KG1 (cell line): ENCODE data around the gene ARHGAP10.
"Not testable (repeated sequence)": the region's sequence is repeated elsewhere in the genome, so short reads cannot be mapped to it uniquely, and the experiment has no call there.

Experiments
- DNase-seq: peaks from one replicate; lab custom pipeline; 2025; lab: John Stamatoyannopoulos, UW

The ARHGAP10 gene

DNA sequence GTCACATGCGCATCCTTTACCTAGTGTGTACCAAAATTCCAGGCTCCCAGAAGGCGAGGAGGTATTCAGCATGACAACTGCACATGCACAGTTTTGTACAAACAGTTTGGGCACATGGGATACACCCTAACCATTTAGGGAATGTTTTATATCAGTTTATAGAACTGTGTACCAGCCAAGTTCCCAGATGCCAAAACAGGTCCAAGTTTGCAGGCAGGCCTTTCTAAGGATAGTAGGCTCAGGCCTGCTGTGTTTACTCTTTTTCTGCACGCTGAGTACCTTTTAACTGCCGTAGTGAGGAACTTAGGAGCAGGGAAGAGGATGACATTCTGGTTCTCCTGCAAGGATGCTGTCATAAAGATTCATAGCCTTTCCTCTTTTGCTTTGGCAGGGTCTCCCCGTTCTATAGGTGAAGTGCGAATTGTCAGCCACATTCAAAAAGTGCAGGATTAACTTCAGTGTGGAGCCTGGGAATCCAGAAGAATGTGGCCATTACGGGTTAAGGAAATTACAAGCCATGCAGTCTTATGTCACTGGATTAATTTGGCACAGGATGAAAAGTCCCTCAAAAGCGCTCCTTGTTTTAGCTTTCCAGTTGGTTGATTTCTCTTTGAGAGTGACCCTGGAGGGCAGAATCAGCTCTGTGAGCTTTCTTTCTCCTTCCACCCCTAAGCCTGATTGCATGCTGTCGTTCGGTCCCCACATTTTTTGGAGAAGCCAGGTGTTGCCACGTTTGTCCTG is 259.8 kb downstream of the ARHGAP10 start:
- DNase-seq, result no peak

DNA sequence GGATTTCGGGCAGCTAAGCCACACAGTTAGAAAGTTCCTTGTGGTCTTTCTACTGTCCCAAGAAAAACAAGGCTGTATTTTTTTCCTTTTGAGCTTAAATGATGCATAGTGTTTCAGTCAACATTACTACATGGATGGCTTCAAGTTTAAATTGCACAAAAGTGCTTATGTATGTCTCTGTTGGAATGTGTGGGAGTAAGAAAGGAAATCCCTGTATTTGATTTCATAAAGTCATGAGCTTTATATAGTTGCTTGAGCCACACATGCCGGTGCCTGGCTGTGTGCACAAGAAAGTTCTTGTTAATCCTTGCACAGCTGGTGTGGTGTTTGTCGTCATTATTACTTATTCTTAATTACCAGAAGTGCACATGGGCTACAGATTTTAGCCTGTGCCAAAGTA is 262.2 kb downstream of the ARHGAP10 start:
- no peak for DNase-seq

- DNase-seq, result no peak
These were observed 262.9 kb downstream of the ARHGAP10 start for GRCh38 chr4:147994491-147995385.

DNA sequence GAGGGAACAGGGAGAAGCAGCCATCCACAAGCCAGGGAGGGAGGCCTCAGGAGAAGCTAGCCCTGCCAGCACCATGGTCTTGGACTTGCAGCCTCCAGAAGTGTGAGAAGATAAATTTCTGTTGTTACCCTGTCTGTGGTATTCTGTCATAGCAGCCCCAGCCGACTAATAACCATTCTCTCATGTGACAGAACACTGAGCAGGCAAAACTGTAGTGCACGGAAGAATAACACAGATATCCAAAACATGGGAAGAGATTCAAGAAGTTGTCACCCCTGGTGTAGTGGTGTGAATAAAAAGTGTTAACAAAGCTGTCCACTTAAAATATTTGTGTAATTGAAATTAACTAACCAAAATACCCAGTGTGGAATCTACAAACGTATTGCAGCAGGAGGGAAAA is 265.0 kb downstream of the ARHGAP10 start:
- DNase-seq, result no peak

- DNase-seq, result not testable (repeated sequence)
These were observed 268.1 kb downstream of the ARHGAP10 start for GRCh38 chr4:148000038-148000437.

DNA sequence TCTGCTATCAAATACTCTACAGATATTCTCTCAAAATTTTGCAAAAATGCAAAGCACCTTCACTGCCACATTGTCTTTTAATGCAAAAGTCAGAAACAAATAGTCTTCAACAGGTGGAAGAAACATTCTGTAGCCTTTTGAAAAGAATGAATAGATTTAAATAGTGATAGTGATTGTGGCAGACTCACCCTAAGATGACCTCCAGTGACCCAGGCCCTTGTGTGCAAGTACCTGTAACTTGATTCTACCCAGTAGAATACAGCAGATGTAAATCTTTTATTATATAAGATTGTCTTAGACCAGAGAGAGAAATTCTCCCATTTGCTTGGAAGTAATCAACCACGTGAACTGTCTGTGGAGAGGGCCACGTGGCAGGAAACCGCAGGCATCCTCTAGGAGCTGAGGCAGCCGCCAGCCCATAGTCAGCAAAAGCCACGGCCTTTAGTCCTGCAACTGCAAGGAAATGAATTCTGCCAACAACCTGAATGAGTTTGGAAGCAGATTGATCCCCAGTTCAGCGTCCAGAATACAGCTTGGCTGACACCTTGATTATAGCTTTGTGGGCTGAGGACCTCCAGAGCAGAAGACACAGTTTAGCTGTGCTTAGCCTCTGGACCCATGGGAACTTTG is 272.5 kb downstream of the ARHGAP10 start:
- DNase-seq, result no peak

GRCh38 chr4:148006001-148006400 is 274.1 kb downstream of the ARHGAP10 start:
- DNase-seq, result no peak

- no peak for DNase-seq
These were observed 275.4 kb downstream of the ARHGAP10 start for GRCh38 chr4:148007314-148007760.

- no peak for DNase-seq
These were observed 275.9 kb downstream of the ARHGAP10 start for GRCh38 chr4:148007792-148008191.

- DNase-seq, result no peak
These were observed 283.2 kb downstream of the ARHGAP10 start for GRCh38 chr4:148015058-148015457.

DNA sequence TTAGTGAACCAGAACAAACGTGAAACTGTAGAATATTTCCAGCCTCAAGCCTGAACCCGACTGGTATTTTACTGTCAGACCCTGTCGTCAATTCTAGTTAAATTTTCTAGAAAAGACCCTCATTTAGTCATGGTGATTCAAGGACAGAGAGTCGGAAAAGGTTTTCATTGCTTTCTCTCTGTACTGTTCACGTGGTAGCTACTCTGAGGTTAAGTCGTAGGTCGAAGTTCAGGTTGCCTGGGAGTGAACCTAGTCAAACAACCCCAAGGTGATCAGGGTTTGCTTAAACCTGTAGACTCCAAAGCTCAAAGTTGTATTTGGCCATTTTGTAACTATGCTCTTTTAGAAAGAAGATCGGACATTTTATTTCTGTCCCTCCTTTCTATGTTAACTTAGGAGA is 283.6 kb downstream of the ARHGAP10 start:
- no peak for DNase-seq

- no peak for DNase-seq
These were observed 284.3 kb downstream of the ARHGAP10 start for GRCh38 chr4:148016063-148016637.

DNA sequence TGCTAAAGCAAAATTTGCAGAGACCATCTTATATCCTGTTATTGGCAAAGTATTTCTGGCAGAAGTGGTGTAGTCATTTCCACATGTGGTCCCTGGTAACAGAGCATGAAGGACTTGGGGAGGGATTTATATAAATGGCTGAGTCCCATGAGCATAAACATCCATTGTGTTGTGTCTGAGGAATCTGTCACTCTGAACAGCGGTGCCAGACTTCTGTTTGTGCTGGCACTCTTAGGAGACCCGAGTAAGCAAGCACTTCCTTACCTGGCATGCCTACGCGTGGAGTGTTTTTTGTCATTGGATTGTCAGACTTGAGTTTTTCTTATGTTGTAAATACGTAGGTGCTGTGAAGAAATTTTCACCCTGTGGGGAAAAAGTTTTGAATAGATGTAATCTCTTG is 285.9 kb downstream of the ARHGAP10 start:
- DNase-seq, result no peak

DNA sequence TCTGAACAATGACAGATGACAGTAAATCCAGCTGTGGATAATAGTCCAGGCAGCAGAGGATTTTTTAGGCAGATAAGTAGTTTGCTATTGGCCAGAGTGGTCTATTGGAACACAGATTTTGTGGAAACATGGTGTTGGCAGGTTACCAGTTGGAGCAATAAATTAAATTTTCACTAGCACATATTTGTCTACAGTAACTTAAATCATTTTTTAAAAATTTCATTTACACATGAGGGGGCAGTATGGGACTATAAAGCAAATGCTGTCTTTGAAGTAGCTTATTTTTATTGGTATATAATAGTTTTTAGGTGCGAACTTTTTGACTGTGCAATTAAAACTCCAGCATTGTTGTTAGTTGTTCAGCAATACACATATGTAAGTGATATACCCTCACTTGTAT is 289.8 kb downstream of the ARHGAP10 start:
- DNase-seq, result no peak

GRCh38 chr4:148022975-148023374 is 291.1 kb downstream of the ARHGAP10 start:
- no peak for DNase-seq

DNA sequence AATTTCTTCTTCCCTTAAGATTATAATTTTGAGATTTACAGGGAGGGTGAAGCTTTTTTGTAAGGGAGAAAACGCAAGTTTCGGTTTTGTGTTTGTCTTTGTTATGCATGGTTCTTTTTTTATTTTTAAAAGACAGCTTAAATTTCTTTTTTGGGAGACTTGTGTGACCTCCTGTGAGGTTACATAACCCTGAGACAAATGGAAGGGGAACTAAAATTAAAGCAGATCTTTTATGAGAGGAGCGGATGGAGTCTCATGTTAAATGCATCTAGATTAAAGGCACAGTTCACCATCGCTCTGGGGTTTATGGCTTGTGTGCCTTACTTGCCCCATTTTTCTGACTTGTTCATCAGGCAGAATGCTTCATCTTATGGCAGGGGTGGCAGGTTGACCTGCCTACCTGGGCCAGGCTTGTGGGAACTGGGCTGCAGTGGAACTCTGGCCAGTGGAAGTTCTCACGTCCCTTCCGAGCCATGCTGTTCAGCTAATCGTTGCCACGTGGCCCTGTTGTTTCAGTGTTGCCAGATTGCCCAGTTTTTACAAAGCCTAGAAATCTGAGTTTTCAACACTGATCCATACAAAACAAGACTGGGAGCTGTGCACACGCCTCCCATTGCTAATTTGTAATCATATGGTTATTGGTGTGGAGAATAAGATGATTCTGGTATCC is 291.8 kb downstream of the ARHGAP10 start:
- no peak for DNase-seq

DNA sequence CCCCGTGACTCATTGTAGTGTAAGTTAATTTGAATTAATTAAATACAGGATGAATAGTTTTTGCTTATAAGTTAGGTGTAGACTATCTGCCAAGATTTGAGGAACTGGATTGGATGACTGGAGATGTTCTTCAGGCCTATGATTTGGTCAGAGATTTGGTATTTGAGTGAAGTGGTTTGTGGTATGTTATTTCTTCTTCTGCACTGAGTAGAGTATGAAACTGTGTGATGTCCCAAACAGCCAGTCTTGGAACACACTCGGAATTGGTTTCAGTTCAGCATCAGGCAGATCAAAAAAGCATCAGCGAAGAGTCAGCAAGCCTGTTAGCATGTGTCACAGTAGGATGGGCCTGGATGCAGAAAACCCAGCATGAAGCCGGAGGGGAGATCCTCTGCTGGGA is 294.1 kb downstream of the ARHGAP10 start:
- no peak for DNase-seq

DNA sequence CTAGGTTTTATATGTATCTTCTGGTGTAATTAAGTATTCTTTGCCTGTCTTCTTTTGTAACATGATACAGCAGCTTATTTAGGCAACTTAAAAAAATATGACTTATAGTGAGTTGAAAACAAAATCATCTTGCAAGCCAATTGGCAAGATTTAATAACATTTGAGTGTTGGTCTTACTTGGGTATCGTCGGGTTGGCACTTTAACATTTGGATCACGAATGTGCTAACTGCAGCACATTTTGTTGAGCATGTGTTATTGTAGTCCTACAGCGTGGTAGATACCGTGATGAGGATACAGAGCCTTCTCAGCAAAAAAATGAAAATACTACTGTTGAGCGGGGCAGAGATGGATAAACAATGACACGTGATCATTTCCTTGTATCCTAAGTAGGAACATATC is 295.3 kb downstream of the ARHGAP10 start:
- DNase-seq, result no peak

- no peak for DNase-seq
These were observed 297.9 kb downstream of the ARHGAP10 start for GRCh38 chr4:148029781-148030180.

- DNase-seq, result no peak
These were observed 298.4 kb downstream of the ARHGAP10 start for GRCh38 chr4:148030193-148030873.

DNA sequence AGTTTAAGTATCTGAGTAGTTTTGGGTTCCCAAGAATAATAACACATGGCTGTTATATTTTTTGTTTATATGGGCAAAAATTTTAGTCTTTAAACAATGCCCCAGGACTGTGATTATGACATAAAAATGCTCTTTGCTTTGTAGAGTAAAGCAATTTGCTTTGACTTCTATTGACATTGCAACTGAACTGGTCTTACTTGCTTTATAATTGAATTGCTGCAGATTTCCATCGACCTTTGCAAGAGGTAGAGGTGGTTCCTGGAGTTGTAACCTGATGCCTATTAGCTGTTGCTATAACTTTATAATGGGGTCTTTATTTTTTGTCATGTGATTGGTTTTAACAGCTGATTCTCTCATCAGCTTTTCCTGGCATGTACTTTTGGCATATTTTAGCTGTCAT is 302.9 kb downstream of the ARHGAP10 start:
- no peak for DNase-seq
